GM19023 (cell line): ENCODE results near the gene MAP3K7CL.

ENCODE experiments used
- ATAC-seq: cut with Tn5 transposase; IDR thresholded peaks from one replicate; pipeline ENCODE4 v1.9.1; 2021; ENCODE audit warnings: mild to moderate bottlenecking, moderate library complexity; ENCODE audit not compliant: unreplicated experiment

MAP3K7CL gene

DNA sequence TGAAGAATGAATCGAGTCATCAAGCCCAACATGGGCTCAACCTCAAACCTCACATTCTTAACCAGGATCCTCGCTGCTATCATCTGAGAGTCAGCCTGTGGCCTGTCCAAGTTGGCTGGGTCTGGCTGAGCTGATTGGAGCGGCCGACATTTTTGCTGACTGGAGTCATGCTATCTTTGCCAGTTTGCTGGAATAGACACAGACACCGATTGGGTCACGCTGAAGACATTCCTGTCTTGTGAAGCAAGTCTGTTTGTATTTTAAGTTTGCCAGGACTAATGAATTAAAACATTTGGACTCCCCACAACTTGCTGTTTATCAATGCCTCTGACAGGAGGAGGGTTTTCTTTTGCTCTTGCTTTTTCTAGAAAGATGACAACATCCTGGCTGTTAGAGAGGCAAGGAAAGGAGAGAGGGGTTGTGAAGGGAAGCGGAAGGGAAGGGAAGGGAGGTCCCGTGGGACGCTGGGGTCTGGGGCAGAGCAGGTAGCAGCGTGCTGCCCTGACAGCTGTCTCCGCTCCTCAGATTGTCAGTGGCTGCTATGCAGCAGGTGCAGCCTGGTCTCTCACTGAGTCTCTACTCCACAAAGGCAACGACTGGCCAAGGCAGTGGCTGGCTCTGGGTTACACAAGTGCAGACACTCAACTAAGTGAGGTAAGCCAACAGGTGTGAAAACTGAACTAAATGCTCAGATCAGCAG lies at the start of gene MAP3K7CL:
TSS of gene MAP3K7CL (plus strand) at position 375 of the 700 bp plus-strand sequence. CDS start 2,701 bp downstream, outside the sequence.
- peak; percentile 48 for ATAC-seq

GRCh38 chr21:29082046-29082815 lies 48.2 kb upstream of the MAP3K7CL start:
- no peak for ATAC-seq

DNA sequence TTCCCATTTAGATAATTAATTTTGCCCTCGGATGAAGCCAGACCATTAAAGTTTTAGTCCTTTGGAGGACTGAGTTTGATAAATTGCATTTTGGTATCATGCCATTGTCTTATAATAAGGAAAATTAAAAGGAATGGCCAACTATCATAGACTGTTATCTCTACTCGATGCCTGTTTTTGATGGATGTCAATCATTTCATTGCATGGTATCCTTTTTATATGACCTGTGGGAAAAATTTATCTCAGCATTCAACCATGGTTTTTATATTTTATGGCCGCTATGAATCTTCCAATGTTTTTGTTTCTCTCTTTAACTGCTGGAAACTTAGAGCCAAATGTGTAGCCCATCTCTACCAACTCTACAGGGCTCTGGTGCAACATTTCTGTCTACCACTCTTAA lies 47.1 kb upstream of the MAP3K7CL start:
- no peak for ATAC-seq

GRCh38 chr21:29084372-29084771 lies 46.1 kb upstream of the MAP3K7CL start:
- no peak for ATAC-seq

GRCh38 chr21:29085106-29085752 lies 45.2 kb upstream of the MAP3K7CL start:
- no peak for ATAC-seq

GRCh38 chr21:29091033-29091432 lies 39.4 kb upstream of the MAP3K7CL start:
- no peak for ATAC-seq

GRCh38 chr21:29092102-29092959 lies 38.1 kb upstream of the MAP3K7CL start:
- no peak for ATAC-seq

DNA sequence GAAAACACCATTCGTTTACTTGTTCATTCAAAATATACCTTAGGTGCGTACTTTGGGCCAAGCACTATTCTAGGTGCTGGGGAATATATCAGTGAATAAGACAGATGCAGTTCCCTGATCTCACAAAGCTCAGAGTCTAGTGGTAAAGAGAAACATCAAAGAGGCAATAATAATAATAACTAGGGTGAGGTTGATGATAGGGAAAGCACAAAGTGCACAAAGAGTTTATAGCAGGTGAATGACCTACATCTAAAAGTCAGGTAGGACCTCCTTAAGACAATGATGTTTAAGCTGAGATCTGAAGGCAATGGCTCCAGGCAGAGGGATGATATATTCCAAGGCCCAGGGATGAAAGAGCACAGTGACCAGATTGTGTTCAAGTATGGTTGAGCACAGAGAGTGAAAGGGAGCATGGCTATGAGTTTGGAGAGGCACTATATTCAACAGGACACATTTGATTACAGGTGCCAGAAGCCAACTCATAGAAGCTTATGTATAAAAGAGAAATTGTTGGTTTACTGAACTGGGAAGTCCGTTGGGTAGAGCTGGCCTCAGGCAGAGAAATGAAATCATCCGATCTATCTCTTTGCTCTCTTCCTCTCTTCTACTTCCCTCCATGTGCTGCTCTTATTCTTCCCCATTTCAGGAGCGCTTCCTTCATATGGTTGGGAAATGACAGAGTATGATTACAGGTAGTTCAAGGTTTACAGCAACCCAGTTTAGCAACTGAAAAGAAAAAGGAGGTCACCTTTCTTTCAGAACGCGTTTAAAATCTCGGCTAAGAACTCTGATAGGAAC lies 34.0 kb upstream of the MAP3K7CL start:
- ATAC-seq, result no peak

DNA sequence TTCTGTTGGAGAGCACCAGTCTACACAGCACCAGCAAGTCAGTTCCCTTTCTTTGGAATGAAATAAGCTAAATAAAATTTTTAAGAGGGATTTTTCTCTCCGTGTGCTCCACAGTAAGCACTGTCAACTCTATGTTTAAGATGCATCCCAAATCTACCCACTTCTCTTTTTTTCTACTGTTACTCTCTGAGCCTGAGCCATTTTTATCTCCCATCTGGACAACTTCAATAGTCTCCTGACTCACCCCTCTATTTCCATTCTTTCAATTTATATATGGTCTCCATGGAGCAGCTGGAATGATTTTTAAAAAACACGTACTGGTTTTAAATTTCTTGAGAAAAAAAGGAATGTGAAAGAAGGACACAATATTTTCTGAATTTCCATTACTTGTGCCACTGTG lies 32.3 kb upstream of the MAP3K7CL start:
- ATAC-seq, result no peak

GRCh38 chr21:29102791-29103257 lies 27.6 kb upstream of the MAP3K7CL start:
- ATAC-seq, result no peak

DNA sequence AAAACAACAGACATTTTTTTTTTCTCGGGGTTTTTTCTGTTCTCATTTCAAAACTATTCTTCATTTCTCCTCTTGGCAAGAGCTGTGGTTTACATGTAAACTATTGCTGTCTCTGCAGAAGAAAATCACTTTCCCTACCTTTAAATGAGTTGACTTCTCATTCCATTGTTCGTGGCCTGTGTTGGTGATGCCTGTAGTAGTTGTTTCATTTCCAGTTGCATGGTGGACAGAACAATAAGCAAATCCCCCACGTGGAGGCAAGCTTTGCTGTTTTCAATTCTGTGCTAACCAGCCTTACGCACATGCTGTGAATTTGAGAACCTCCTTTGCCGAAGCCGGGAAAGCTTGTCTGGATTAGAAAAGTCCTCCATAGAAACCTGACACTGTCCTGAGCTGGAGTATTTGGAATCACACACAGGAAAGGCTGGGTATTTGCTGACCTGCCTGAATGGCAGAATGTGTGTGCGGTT lies 26.2 kb upstream of the MAP3K7CL start:
- ATAC-seq, result peak; percentile 69

- ATAC-seq, result no peak
Observed at GRCh38 chr21:29105218-29105617, 25.2 kb upstream of the MAP3K7CL start.

DNA sequence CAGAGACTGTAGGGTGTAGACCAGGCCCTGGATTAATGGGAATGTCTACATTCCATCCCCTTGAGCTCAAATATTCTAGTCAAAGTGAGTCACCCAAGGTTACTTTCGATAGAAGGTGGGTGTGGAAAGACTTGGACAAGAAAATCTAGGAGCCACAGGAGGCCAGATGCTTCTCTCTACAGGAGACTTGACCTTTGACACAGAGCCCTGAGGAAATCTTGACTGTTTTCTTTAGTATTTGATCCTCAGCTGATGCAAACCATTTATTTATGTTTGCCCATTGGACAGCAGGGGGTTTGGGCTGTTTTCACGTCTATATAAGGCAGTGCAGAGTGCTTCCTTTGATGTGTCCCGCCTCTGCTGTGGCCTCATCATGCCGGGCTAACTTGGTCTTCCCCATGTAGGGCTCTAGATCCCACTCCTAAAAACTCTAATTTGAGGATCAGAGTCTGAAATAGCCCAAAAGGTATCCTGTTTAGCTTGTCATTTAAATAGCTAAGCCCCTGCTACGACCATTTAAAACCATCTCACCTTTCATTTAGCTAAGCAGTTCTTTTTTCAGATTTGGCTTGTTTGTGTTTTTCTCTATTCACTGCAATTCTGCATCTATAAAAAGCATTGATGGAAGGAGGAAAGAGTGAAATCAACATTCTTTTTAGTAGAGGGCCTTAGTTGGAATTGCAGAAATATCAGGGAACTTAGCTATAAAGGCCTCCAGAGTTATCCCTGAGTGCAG lies 15.5 kb upstream of the MAP3K7CL start:
- no peak for ATAC-seq

GRCh38 chr21:29115899-29116298 lies 14.5 kb upstream of the MAP3K7CL start:
- ATAC-seq, result no peak

DNA sequence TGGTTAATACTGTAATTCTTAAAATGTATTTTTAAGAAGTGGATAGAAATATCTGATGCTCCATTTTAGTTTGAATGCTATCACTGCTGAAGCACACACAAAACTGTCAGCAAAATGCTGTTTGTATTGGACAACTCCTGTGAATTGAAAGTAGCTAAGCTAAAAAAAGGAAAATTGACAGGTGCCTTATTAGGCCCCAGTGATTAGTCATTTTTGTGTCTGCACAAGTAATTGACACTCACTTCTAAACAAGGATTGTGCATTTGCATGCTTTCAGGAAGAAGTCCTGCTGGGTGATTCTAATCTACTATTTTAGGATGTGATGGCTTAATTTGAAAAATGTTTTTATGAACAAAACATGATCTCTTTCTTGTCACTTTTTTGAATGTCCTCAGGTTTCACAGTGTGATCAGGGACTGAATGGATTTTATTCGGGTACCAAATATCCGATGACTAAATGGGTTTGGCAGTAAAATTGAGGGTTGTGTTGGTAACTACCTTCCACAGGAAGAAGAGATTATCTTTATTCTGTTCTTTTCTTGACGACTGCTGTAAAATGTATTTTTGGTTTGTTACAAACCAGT lies 13.0 kb upstream of the MAP3K7CL start:
- no peak for ATAC-seq

DNA sequence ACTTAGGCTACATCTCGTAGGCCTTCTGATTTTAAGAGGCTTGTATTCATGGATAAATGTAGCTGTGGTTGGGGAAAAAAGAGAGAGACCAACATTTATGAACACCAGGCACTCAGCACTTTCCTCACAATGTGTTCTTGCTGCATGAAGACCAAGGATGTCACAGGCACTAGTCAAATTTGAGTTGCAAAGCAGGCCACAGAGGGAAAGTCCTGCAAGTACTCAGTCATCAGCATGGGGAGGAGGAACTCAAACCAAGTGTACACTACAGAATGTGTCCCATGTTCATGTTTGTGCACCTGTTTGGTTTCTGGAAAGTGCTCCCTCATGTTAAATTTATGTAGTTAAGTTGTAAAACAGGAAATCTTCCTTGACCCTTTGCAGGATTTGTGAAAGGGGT lies 8.7 kb upstream of the MAP3K7CL start:
- ATAC-seq, result peak; percentile 68

DNA sequence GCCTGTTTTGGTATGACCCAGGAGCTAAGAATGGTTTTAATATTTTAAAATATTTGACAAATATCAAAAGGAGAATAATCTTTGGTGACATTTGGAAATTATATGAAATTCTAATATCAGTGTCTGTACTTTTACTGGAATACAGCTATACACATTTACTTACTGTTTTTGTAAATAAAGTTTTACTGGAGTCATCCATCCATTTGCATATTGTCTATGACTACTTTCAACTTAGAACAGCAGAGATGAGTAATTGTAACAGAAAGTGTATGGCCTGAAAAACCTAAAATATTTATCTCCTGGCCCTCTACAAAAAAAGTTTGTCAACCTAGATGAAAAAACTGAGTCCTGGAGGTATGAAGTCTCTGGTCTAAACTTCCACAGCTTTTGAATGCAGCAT lies 5.8 kb upstream of the MAP3K7CL start:
- ATAC-seq, result no peak

- peak; percentile 88 for ATAC-seq
Observed at GRCh38 chr21:29125191-29125590, 5.3 kb upstream of the MAP3K7CL start.

DNA sequence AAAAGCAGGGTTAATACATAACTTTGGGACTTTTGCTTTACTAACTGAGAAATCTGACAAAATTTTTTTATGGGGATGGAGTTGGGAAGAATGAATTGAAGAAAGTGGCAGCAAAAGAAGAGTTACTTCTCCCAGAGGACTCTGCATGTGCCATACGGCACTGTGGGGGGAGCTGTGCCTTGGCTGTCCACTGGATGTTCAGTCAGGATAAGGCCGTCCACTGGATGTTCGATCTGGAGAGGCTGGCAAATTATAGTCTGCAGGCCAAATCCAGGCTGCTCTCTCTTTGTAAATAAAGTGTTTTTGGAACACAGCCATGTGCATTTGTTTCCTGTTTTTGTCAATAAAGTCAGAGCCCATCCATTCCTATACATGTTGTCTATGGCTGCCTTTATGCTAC lies 4.5 kb upstream of the MAP3K7CL start:
- no peak for ATAC-seq
